NT2/D1 (cell line): Measurements from ENCODE around the gene DOK5.

Source experiments
- DNase-seq: peaks from one replicate; pipeline ENCODE4 v3.0.0-alpha.2; 2011; ENCODE audit warnings: low read depth, low spot score
- H3K27me3 ChIP-seq: 2 replicates; pipeline ENCODE4 v1.6.0; 2011; ENCODE audit warnings: mild to moderate bottlenecking; ENCODE audit not compliant: insufficient read length, insufficient read depth
- H3K36me3 ChIP-seq: 2 replicates; pipeline ENCODE4 v1.6.1; 2011; ENCODE audit warnings: mild to moderate bottlenecking, low read length, mixed read lengths; ENCODE audit not compliant: insufficient read depth, insufficient read length
- H3K4me1 ChIP-seq: 2 replicates; pipeline ENCODE4 v1.5.1; 2011; ENCODE audit not compliant: insufficient read depth, insufficient read length
- H3K4me3 ChIP-seq: 2 replicates; pipeline ENCODE4 v1.5.1; 2011; ENCODE audit warnings: low read depth; ENCODE audit not compliant: insufficient read length
- H3K9ac ChIP-seq: 2 replicates; pipeline ENCODE4 v1.6.0; 2011; ENCODE audit warnings: low read depth; ENCODE audit not compliant: insufficient read length
- H3K9me3 ChIP-seq: 2 replicates; pipeline ENCODE4 v1.5.1; 2011; ENCODE audit warnings: mild to moderate bottlenecking, low read length; ENCODE audit not compliant: insufficient read depth
- SUZ12 ChIP-seq: IDR thresholded peaks from 2 replicates; pipeline ENCODE4 v1.6.1; 2011; ENCODE audit not compliant: insufficient read length, insufficient read depth; ENCODE audit errors: extremely low read depth
- YY1 ChIP-seq: IDR thresholded peaks from 2 replicates; pipeline ENCODE4 v1.6.1; 2011; ENCODE audit not compliant: insufficient read length, insufficient read depth
- ZNF274 ChIP-seq: IDR thresholded peaks from 2 replicates; pipeline ENCODE4 v1.6.1; 2011; ENCODE audit warnings: mild to moderate bottlenecking, low read depth, low read length

Gene DOK5

GRCh38 chr20:54494303-54495006, 19.1 kb downstream of the DOK5 start:
- H3K27me3 ChIP-seq = no peaks in the 10 kb centered on the region
- DNase-seq = no peak

GRCh38 chr20:54497931-54498718, 22.7 kb downstream of the DOK5 start:
- Histone ChIP-seq H3K4me3 (no peak overlapping the region), H3K27me3 (no peaks in the 10 kb centered on the region), H3K36me3 (no peaks in the 10 kb centered on the region), H3K9ac (no peak overlapping the region), H3K4me1 (no peaks in the 10 kb centered on the region), H3K9me3 (no peaks in the 10 kb centered on the region)
- DNase-seq = no peak
- no peak for TF ChIP-seq YY1
- no peak for TF ChIP-seq SUZ12
- no peak for TF ChIP-seq ZNF274

More at GRCh38 chr20:54494303-54495006, 19.1 kb downstream of the DOK5 start:
- Histone ChIP-seq H3K4me1 (no peaks in the 10 kb centered on the region), H3K4me3 (no peak overlapping the region), H3K9me3 (no peaks in the 10 kb centered on the region), H3K9ac (no peak overlapping the region), H3K36me3 (no peaks in the 10 kb centered on the region)
- no peak for TF ChIP-seq YY1
- no peak for TF ChIP-seq ZNF274
- no peak for TF ChIP-seq SUZ12

GRCh38 chr20:54499111-54499510, 23.7 kb downstream of the DOK5 start:
- TF ChIP-seq YY1 (no peak), ZNF274 (no peak), SUZ12 (no peak)
- H3K4me3 ChIP-seq = no peak overlapping the region
- no peaks in the 10 kb centered on the region for H3K4me1 ChIP-seq
- no peak overlapping the region for H3K9ac ChIP-seq
- no peaks in the 10 kb centered on the region for H3K9me3 ChIP-seq
- H3K27me3 ChIP-seq = no peaks in the 10 kb centered on the region
- no peak for DNase-seq
- H3K36me3 ChIP-seq = no peaks in the 10 kb centered on the region

- Histone ChIP-seq H3K4me3 (no peak overlapping the region), H3K9me3 (no peaks in the 10 kb centered on the region), H3K36me3 (no peaks in the 10 kb centered on the region), H3K27me3 (no peaks in the 10 kb centered on the region), H3K4me1 (no peaks in the 10 kb centered on the region), H3K9ac (no peak overlapping the region)
- TF ChIP-seq SUZ12 (no peak), YY1 (no peak), ZNF274 (no peak)
- DNase-seq = no peak
These were observed 26.8 kb downstream of the DOK5 start for GRCh38 chr20:54502179-54502578.

GRCh38 chr20:54506643-54507042, 31.2 kb downstream of the DOK5 start:
- DNase-seq = no peak
- no peak overlapping the region for H3K4me3 ChIP-seq
- H3K4me1 ChIP-seq = no peaks in the 10 kb centered on the region
- H3K27me3 ChIP-seq = no peaks in the 10 kb centered on the region
- H3K36me3 ChIP-seq = no peaks in the 10 kb centered on the region
- H3K9me3 ChIP-seq = no peaks in the 10 kb centered on the region
- TF ChIP-seq SUZ12 (no peak), ZNF274 (no peak), YY1 (no peak)
- no peak overlapping the region for H3K9ac ChIP-seq

- Histone ChIP-seq H3K36me3 (no peaks in the 10 kb centered on the region), H3K9ac (no peak overlapping the region), H3K4me1 (no peaks in the 10 kb centered on the region), H3K27me3 (no peaks in the 10 kb centered on the region), H3K4me3 (no peak overlapping the region), H3K9me3 (peaks cover 11% of the 10 kb centered on the region)
- DNase-seq = peak; percentile 58
- TF ChIP-seq ZNF274 (no peak), YY1 (no peak), SUZ12 (no peak)
These were observed 35.2 kb downstream of the DOK5 start for GRCh38 chr20:54510541-54511129.

- Histone ChIP-seq H3K27me3 (no peaks in the 10 kb centered on the region), H3K4me1 (no peaks in the 10 kb centered on the region), H3K36me3 (no peaks in the 10 kb centered on the region), H3K4me3 (no peak overlapping the region), H3K9ac (no peak overlapping the region), H3K9me3 (peaks cover 11% of the 10 kb centered on the region)
- TF ChIP-seq YY1 (no peak), ZNF274 (no peak), SUZ12 (no peak)
- DNase-seq = no peak
These were observed 37.3 kb downstream of the DOK5 start for GRCh38 chr20:54512694-54513093.
